ENCODE measurements around the gene CNOT3. TPM values are rescaled to one million over a fixed set of nuclear protein-coding genes. Genes with fewer than 3 reads are reported as not detected.

Gene CNOT3
- total and polyA plus RNA-seq, 9 of the 15 experiments (the other 6 are each of a cell fraction or from before 2014, with no cell fraction given), result 0.27 to 60.4 (median 9.9) TPM

DNA sequence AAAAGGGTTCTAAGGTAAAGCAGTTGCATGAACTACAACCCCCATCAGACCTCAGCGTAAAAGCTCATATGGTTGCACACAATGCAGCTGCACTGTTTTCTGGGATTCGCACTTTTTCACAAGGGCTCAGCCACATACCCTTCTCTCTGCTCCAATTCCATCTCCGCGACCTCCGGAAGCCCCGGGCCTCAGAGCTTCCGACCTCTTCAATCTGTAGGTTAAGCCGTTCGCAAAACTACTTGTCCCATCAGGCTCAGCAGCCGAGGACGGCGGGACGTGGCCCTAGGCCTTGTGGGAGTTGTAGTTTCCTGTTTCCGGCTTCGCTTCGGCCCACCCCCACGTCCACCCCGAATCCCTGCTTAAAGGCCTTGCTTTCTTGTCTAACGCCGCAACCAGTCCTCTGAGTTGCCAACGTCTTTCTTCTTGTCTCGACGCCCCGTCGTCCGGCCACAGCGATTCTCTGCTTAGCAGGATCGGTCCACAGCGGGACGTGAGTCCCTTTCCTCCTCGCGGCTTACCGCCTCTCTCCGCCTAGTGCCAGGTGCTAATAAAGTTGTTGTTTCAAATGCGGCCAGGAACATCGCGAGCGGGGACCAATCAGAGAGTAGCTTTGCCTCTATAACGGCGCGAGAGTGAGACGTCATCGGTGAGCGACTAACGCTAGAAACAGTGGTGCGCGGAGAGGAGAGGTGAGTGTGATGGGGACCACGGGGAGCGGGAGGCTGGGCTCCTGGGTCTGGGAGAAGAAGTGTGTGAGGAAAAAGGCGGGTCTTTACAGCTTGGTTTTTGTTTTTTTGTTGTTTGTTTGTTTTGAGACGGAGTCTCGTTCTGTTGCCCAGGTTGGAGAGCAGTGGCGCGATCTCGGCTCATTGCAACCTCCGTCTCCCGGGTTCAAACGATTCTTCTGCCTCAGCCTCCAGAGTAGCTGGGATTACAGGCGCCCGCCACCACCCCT, 22.2 kb upstream of the CNOT3 start, which contains the start of the genes PRPF31 and TFPT (continued):
- TF ChIP-seq, protein P1, sequence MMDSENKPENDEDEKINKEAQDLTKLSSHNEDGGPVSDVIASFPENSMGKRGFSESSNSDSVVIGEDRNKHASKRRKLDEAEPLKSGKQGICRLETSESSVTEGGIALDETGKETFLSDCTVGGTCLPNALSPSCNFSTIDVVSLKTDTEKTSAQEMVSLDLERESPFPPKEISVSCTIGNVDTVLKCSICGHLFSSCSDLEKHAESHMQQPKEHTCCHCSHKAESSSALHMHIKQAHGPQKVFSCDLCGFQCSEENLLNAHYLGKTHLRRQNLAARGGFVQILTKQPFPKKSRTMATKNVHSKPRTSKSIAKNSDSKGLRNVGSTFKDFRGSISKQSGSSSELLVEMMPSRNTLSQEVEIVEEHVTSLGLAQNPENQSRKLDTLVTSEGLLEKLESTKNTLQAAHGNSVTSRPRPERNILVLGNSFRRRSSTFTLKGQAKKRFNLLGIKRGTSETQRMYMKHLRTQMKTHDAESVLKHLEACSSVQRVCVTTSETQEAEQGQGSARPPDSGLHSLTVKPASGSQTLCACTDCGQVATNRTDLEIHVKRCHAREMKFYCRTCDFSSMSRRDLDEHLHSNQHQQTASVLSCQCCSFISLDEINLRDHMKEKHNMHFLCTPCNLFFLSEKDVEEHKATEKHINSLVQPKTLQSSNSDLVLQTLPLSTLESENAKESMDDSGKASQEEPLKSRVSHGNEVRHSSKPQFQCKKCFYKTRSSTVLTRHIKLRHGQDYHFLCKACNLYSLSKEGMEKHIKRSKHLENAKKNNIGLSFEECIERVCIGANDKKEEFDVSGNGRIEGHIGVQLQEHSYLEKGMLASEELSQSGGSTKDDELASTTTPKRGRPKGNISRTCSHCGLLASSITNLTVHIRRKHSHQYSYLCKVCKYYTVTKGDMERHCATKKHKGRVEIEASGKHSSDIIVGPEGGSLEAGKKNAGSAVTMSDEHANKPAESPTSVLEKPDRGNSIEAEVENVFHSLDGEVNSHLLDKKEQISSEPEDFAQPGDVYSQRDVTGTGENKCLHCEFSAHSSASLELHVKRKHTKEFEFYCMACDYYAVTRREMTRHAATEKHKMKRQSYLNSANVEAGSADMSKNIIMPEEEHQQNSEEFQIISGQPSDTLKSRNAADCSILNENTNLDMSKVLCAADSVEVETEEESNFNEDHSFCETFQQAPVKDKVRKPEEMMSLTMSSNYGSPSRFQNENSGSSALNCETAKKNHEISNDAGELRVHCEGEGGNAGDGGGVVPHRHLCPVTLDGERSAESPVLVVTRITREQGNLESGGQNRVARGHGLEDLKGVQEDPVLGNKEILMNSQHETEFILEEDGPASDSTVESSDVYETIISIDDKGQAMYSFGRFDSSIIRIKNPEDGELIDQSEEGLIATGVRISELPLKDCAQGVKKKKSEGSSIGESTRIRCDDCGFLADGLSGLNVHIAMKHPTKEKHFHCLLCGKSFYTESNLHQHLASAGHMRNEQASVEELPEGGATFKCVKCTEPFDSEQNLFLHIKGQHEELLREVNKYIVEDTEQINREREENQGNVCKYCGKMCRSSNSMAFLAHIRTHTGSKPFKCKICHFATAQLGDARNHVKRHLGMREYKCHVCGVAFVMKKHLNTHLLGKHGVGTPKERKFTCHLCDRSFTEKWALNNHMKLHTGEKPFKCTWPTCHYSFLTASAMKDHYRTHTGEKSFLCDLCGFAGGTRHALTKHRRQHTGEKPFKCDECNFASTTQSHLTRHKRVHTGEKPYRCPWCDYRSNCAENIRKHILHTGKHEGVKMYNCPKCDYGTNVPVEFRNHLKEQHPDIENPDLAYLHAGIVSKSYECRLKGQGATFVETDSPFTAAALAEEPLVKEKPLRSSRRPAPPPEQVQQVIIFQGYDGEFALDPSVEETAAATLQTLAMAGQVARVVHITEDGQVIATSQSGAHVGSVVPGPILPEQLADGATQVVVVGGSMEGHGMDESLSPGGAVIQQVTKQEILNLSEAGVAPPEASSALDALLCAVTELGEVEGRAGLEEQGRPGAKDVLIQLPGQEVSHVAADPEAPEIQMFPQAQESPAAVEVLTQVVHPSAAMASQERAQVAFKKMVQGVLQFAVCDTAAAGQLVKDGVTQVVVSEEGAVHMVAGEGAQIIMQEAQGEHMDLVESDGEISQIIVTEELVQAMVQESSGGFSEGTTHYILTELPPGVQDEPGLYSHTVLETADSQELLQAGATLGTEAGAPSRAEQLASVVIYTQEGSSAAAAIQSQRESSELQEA (IDR thresholded peaks at IDR 0.05; ENCODE audit: low read depth), result no peak; the same call in 1 of the 2 replicates
- TF ChIP-seq HNRNPLL (IDR thresholded peaks at IDR 0.05; ENCODE audit: low read depth, low read length, poor library complexity, severe bottlenecking) (no peak), RB1 (IDR thresholded peaks at IDR 0.05; ENCODE audit: low read depth) (peak; percentile 81; the same call in 1 of the 2 replicates), PTTG1 (tag; IDR thresholded peaks at IDR 0.05; ENCODE audit: low read depth) (no peak), RBM22 (IDR thresholded peaks at IDR 0.05; ENCODE audit: low read depth, low read length, poor library complexity, severe bottlenecking) (no peak), TCF7L2 (IDR thresholded peaks at IDR 0.05; ENCODE audit: low read depth, low read length) (no peak), SIX5 (IDR thresholded peaks at IDR 0.05; ENCODE audit: borderline replicate concordance in 1 of 2, insufficient read depth in 1 of 2, low read depth in 1 of 2, low read length in 2 of 2) (peak; percentile 96 to 97), ZNF644 (tag; IDR thresholded peaks at IDR 0.05; ENCODE audit: low read depth) (peak; percentile 96), CREM (IDR thresholded peaks at IDR 0.05; ENCODE audit: low read depth) (peak; percentile 99)
- TF ChIP-seq, protein P2, sequence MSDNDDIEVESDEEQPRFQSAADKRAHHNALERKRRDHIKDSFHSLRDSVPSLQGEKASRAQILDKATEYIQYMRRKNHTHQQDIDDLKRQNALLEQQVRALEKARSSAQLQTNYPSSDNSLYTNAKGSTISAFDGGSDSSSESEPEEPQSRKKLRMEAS (CRISPR knock-in tag; IDR thresholded peaks at IDR 0.05), result peak; percentile 82
- TF ChIP-seq, protein P3, sequence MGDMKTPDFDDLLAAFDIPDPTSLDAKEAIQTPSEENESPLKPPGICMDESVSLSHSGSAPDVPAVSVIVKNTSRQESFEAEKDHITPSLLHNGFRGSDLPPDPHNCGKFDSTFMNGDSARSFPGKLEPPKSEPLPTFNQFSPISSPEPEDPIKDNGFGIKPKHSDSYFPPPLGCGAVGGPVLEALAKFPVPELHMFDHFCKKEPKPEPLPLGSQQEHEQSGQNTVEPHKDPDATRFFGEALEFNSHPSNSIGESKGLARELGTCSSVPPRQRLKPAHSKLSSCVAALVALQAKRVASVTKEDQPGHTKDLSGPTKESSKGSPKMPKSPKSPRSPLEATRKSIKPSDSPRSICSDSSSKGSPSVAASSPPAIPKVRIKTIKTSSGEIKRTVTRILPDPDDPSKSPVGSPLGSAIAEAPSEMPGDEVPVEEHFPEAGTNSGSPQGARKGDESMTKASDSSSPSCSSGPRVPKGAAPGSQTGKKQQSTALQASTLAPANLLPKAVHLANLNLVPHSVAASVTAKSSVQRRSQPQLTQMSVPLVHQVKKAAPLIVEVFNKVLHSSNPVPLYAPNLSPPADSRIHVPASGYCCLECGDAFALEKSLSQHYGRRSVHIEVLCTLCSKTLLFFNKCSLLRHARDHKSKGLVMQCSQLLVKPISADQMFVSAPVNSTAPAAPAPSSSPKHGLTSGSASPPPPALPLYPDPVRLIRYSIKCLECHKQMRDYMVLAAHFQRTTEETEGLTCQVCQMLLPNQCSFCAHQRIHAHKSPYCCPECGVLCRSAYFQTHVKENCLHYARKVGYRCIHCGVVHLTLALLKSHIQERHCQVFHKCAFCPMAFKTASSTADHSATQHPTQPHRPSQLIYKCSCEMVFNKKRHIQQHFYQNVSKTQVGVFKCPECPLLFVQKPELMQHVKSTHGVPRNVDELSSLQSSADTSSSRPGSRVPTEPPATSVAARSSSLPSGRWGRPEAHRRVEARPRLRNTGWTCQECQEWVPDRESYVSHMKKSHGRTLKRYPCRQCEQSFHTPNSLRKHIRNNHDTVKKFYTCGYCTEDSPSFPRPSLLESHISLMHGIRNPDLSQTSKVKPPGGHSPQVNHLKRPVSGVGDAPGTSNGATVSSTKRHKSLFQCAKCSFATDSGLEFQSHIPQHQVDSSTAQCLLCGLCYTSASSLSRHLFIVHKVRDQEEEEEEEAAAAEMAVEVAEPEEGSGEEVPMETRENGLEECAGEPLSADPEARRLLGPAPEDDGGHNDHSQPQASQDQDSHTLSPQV (IDR thresholded peaks at IDR 0.05), result peak; percentile 90

All from K562 (cell line).